HG02798 (cell line): ENCODE results near the gene MAZ.

ENCODE experiments used
- ATAC-seq: cut with Tn5 transposase; IDR thresholded peaks from one replicate; pipeline ENCODE4 v1.9.1; 2021; ENCODE audit warnings: mild to moderate bottlenecking; ENCODE audit not compliant: unreplicated experiment, poor library complexity

MAZ gene

GRCh38 chr16:29807426-29808218 lies 1.3 kb downstream of the MAZ start:
- peak; percentile 19 for ATAC-seq

GRCh38 chr16:29808219-29808900 lies 2.0 kb downstream of the MAZ start:
- ATAC-seq, result no peak

GRCh38 chr16:29809031-29809747 lies 2.9 kb downstream of the MAZ start:
- ATAC-seq, result no peak

GRCh38 chr16:29809850-29810698 lies 3.7 kb downstream of the MAZ start:
- ATAC-seq, result no peak

GRCh38 chr16:29810699-29811169 lies 4.4 kb downstream of the MAZ start:
- no peak for ATAC-seq

- ATAC-seq, result peak; percentile 39
These were observed 5.0 kb downstream of the MAZ start for GRCh38 chr16:29811170-29811895.

- no peak for ATAC-seq
These were observed 5.8 kb downstream of the MAZ start, which contains the start of gene PRRT2 for GRCh38 chr16:29811896-29812665. TSS of gene PRRT2 (plus strand) at chr16:29812193. CDS start at chr16:29813055, 862 bp downstream.

GRCh38 chr16:29812754-29813643 lies 6.7 kb downstream of the MAZ start:
- no peak for ATAC-seq

- ATAC-seq, result no peak
These were observed 7.6 kb downstream of the MAZ start for GRCh38 chr16:29813644-29814562.

GRCh38 chr16:29814592-29814991 lies 8.3 kb downstream of the MAZ start:
- no peak for ATAC-seq

GRCh38 chr16:29815032-29815721 lies 8.8 kb downstream of the MAZ start:
- no peak for ATAC-seq

GRCh38 chr16:29815793-29816693 lies 9.7 kb downstream of the MAZ start, which contains the start of gene PAGR1:
TSS of gene PAGR1 (plus strand) at chr16:29816152. CDS start at chr16:29816526, 374 bp downstream.
- peak; percentile 76 for ATAC-seq

GRCh38 chr16:29816694-29817441 lies 10.5 kb downstream of the MAZ start:
- peak; percentile 15 for ATAC-seq

- no peak for ATAC-seq
These were observed 11.8 kb downstream of the MAZ start for GRCh38 chr16:29818082-29818481.
